ENCODE results near the gene PDGFB. TPM values are rescaled to one million over a fixed set of nuclear protein-coding genes. Genes with fewer than 3 reads are reported as not detected.

PDGFB gene
- total RNA-seq, 1 donor from 2014 or later = 0.44 TPM

- DNase-seq = no peak
- peaks cover 12% of the 10 kb centered on the region for H3K27me3 Mint-ChIP-seq (ENCODE audit: unreplicated experiment)
- no peaks in the 10 kb centered on the region for H3K36me3 Mint-ChIP-seq (ENCODE audit: unreplicated experiment)
- no peak overlapping the region for H3K27ac Mint-ChIP-seq (ENCODE audit: unreplicated experiment)
- H3K4me1 Mint-ChIP-seq (ENCODE audit: low read depth, unreplicated experiment) = peaks cover 11% of the 10 kb centered on the region
- H3K4me3 Mint-ChIP-seq (ENCODE audit: unreplicated experiment) = no peak overlapping the region
- no peak for TF ChIP-seq CTCF (IDR thresholded peaks at IDR 0.05; ENCODE audit: partially characterized antibody, unreplicated experiment)
- H3K9me3 Mint-ChIP-seq (ENCODE audit: unreplicated experiment) = peaks cover 7% of the 10 kb centered on the region
Observed at GRCh38 chr22:39239561-39240423, 5.0 kb downstream of the PDGFB start.

- Mint-ChIP-seq H3K27ac (ENCODE audit: unreplicated experiment) (no peak overlapping the region), H3K36me3 (ENCODE audit: unreplicated experiment) (no peaks in the 10 kb centered on the region), H3K4me3 (ENCODE audit: unreplicated experiment) (no peak overlapping the region), H3K27me3 (ENCODE audit: unreplicated experiment) (peaks cover 12% of the 10 kb centered on the region), H3K9me3 (ENCODE audit: unreplicated experiment) (peaks cover 7% of the 10 kb centered on the region), H3K4me1 (ENCODE audit: low read depth, unreplicated experiment) (peaks cover 11% of the 10 kb centered on the region)
- no peak for DNase-seq
- TF ChIP-seq CTCF (IDR thresholded peaks at IDR 0.05; ENCODE audit: partially characterized antibody, unreplicated experiment) = no peak
Observed at GRCh38 chr22:39238966-39239505, 5.7 kb downstream of the PDGFB start.

GRCh38 chr22:39238561-39238960 is 6.2 kb downstream of the PDGFB start:
- Mint-ChIP-seq H3K4me1 (ENCODE audit: low read depth, unreplicated experiment) (peaks cover 12% of the 10 kb centered on the region), H3K27ac (ENCODE audit: unreplicated experiment) (no peak overlapping the region), H3K27me3 (ENCODE audit: unreplicated experiment) (peaks cover 12% of the 10 kb centered on the region), H3K36me3 (ENCODE audit: unreplicated experiment) (no peaks in the 10 kb centered on the region), H3K4me3 (ENCODE audit: unreplicated experiment) (no peak overlapping the region), H3K9me3 (ENCODE audit: unreplicated experiment) (peaks cover 7% of the 10 kb centered on the region)
- DNase-seq = no peak
- TF ChIP-seq CTCF (IDR thresholded peaks at IDR 0.05; ENCODE audit: partially characterized antibody, unreplicated experiment) = no peak

GRCh38 chr22:39238101-39238466 is 6.7 kb downstream of the PDGFB start:
- no peak for DNase-seq
- TF ChIP-seq CTCF (IDR thresholded peaks at IDR 0.05; ENCODE audit: partially characterized antibody, unreplicated experiment) = no peak
- Mint-ChIP-seq H3K27me3 (ENCODE audit: unreplicated experiment) (peaks cover 11% of the 10 kb centered on the region), H3K4me1 (ENCODE audit: low read depth, unreplicated experiment) (peaks cover 13% of the 10 kb centered on the region), H3K9me3 (ENCODE audit: unreplicated experiment) (peaks cover 7% of the 10 kb centered on the region), H3K27ac (ENCODE audit: unreplicated experiment) (no peak overlapping the region), H3K36me3 (ENCODE audit: unreplicated experiment) (no peaks in the 10 kb centered on the region), H3K4me3 (ENCODE audit: unreplicated experiment) (no peak overlapping the region)

Measured in glutamatergic neuron (in vitro differentiated cells).